ENCODE results near the gene ANKRD49. TPM values are rescaled to one million over a fixed set of nuclear protein-coding genes. Genes with fewer than 3 reads are reported as not detected.

Gene ANKRD49
- total RNA-seq, 1 experiment from 2014 or later, result 12.7 TPM

GRCh38 chr11:94525546-94526324 lies 32.0 kb downstream of the ANKRD49 start:
- Histone ChIP-seq H3K27ac (no peak overlapping the region), H3K79me2 (ENCODE audit: low read depth) (no peaks in the 10 kb centered on the region), H3K4me2 (no peak overlapping the region), H3K27me3 (ENCODE audit: insufficient read depth, low read depth) (no peaks in the 10 kb centered on the region), H4K20me1 (ENCODE audit: insufficient read depth) (no peaks in the 10 kb centered on the region), H3K4me3 (no peak overlapping the region), H3K9me2 (ENCODE audit: insufficient read depth) (0 out of 2 replicates have a peak, but pooled peaks cover 8% of the 10 kb centered on the region), H3K4me1 (replicated peaks; ENCODE audit: insufficient read depth) (peaks cover 12% of the 10 kb centered on the region), H3K9me3 (ENCODE audit: insufficient read depth, low read depth) (no peaks in the 10 kb centered on the region), H3K36me3 (ENCODE audit: low read depth) (no peaks in the 10 kb centered on the region), H3F3A (ENCODE audit: insufficient read depth, low read depth) (no peaks in the 10 kb centered on the region), H2AFZ (no peak overlapping the region)
- POLR2A ChIA-PET (ENCODE audit: unreplicated experiment), result interaction anchor here (0.6 to 0.8 kb wide), 3 partner anchors 19 to 784 kb away, joined by 4 to 8 read pairs (median 4); partner anchors contain the start of gene C11orf54
- TF ChIP-seq EZH2 (IDR thresholded peaks at IDR 0.05; ENCODE audit: low read depth) (no peak), CTCF (conservative IDR thresholded peaks at IDR 0.05) (no peak)
- intact Hi-C loops (cut with micrococcal nuclease; ENCODE audit: unreplicated experiment), result loop anchor here (10.0 kb wide), 1 partner anchor 1899 kb away; no protein-coding TSS in a partner anchor
- CTCF ChIA-PET, result interaction anchor here (1.3 kb wide), 1 partner anchor 13 kb away, joined by 4 read pairs; no protein-coding TSS in a partner anchor
- DNase-seq, result peak in 1 of 2 experiments; percentile 51
- BruUV-seq (replicated peaks), result no TSS peak

- no peak for DNase-seq
- no peak for TF ChIP-seq CTCF (conservative IDR thresholded peaks at IDR 0.05)
- TF ChIP-seq EZH2 (IDR thresholded peaks at IDR 0.05; ENCODE audit: low read depth), result no peak
- Histone ChIP-seq H2AFZ (no peak overlapping the region), H3K27ac (no peak overlapping the region), H3K4me3 (no peak overlapping the region), H3K27me3 (ENCODE audit: insufficient read depth, low read depth) (no peaks in the 10 kb centered on the region), H3K9me3 (ENCODE audit: insufficient read depth, low read depth) (no peaks in the 10 kb centered on the region), H4K20me1 (ENCODE audit: insufficient read depth) (no peaks in the 10 kb centered on the region), H3K4me1 (replicated peaks; ENCODE audit: insufficient read depth) (peaks cover 12% of the 10 kb centered on the region), H3K9me2 (ENCODE audit: insufficient read depth) (0 out of 2 replicates have a peak, but pooled peaks cover 8% of the 10 kb centered on the region), H3K36me3 (ENCODE audit: low read depth) (no peaks in the 10 kb centered on the region), H3K79me2 (ENCODE audit: low read depth) (no peaks in the 10 kb centered on the region), H3K4me2 (no peak overlapping the region), H3F3A (ENCODE audit: insufficient read depth, low read depth) (no peaks in the 10 kb centered on the region)
- POLR2A ChIA-PET (ENCODE audit: unreplicated experiment), result interaction anchor here (0.8 kb wide), 1 partner anchor 785 kb away, joined by 4 read pairs; the partner anchor contains the start of gene C11orf54
- intact Hi-C loops (cut with micrococcal nuclease; ENCODE audit: unreplicated experiment), result loop anchor here (10.0 kb wide), 1 partner anchor 1898 kb away; no protein-coding TSS in a partner anchor
- CTCF ChIA-PET, result interaction anchor here (1.3 kb wide), 1 partner anchor 14 kb away, joined by 4 read pairs; no protein-coding TSS in a partner anchor
- no TSS peak for BruUV-seq (replicated peaks)
Measured at GRCh38 chr11:94526645-94527438, 33.1 kb downstream of the ANKRD49 start.

- no peak overlapping the region for H2AFZ ChIP-seq
- H3K9me2 ChIP-seq (ENCODE audit: insufficient read depth), result 0 out of 2 replicates have a peak, but pooled peaks cover 8% of the 10 kb centered on the region
- no peak for TF ChIP-seq EZH2 (IDR thresholded peaks at IDR 0.05; ENCODE audit: low read depth)
- no peak for TF ChIP-seq CTCF (conservative IDR thresholded peaks at IDR 0.05)
- no peak overlapping the region for H3K4me2 ChIP-seq
- ChIA-PET CTCF (no interaction called here), POLR2A (ENCODE audit: unreplicated experiment) (no interaction called here)
- H3K36me3 ChIP-seq (ENCODE audit: low read depth), result no peaks in the 10 kb centered on the region
- no peak for DNase-seq
- peaks cover 12% of the 10 kb centered on the region for H3K4me1 ChIP-seq (replicated peaks; ENCODE audit: insufficient read depth)
- no peaks in the 10 kb centered on the region for H4K20me1 ChIP-seq (ENCODE audit: insufficient read depth)
- H3K27me3 ChIP-seq (ENCODE audit: insufficient read depth, low read depth), result no peaks in the 10 kb centered on the region
- no TSS peak for BruUV-seq (replicated peaks)
- intact Hi-C loops (cut with micrococcal nuclease; ENCODE audit: unreplicated experiment), result loop anchor here (10.0 kb wide), 1 partner anchor 1896 kb away; no protein-coding TSS in a partner anchor
- no peaks in the 10 kb centered on the region for H3K79me2 ChIP-seq (ENCODE audit: low read depth)
- no peaks in the 10 kb centered on the region for H3K9me3 ChIP-seq (ENCODE audit: insufficient read depth, low read depth)
- no peak overlapping the region for H3K4me3 ChIP-seq
- H3K27ac ChIP-seq, result no peak overlapping the region
- no peaks in the 10 kb centered on the region for H3F3A ChIP-seq (ENCODE audit: insufficient read depth, low read depth)
Measured at GRCh38 chr11:94528551-94528950, 34.8 kb downstream of the ANKRD49 start.

Measured in PC-9 (cell line).